Transverse colon (tissue), 4 donors: Measurements from ENCODE around the gene LRFN2. TPM values are rescaled to one million over a fixed set of nuclear protein-coding genes. Genes with fewer than 3 reads are reported as not detected.

ENCODE experiments used
- DNase-seq: peaks from one replicate; pipeline ENCODE4 v3.0.0-alpha.2; 2019
- H3K27ac ChIP-seq, 4 donors: fragments of 200-600 bp; sonication (generic); 2 replicates each; pipeline ENCODE4 v1.5.1; 2016 to 2018; ENCODE audit warnings: inconsistent platforms in 4 of 4
- H3K27me3 ChIP-seq: fragments of 200-600 bp; sonication (generic); 2 replicates; pipeline ENCODE4 v1.5.1; 2017; ENCODE audit warnings: inconsistent platforms
- H3K36me3 ChIP-seq, 4 donors: fragments of 200-600 bp; sonication (generic); 2 replicates each; pipeline ENCODE4 v1.5.1; 2017 to 2019; ENCODE audit warnings: inconsistent platforms in 4 of 4
- H3K4me1 ChIP-seq, 4 donors: fragments of 200-600 bp; sonication (generic); 2 replicates each; pipeline ENCODE4 v1.5.1; 2017 to 2020; ENCODE audit warnings: inconsistent platforms in 4 of 4
- H3K4me3 ChIP-seq, 4 donors: fragments of 200-600 bp; sonication (generic); 1 replicate in 1 of 4; 2 replicates in 3 of 4; pipeline versions ENCODE4 v1.5.1 to v1.6.1; 2017 to 2019; ENCODE audit warnings: inconsistent platforms in 4 of 4
- H3K9me3 ChIP-seq, 2 donors: fragments of 200-600 bp; sonication (generic); 2 replicates each; pipeline ENCODE4 v1.5.1; 2017 to 2019; ENCODE audit warnings: inconsistent platforms in 2 of 2
- CTCF ChIP-seq, 5 experiments: fragments of 200-600 bp in 3 of 5; fragments of 450-650 bp in 2 of 5; sonication (generic) in 3 of 5; IDR thresholded peaks; 1 replicate in 2 of 5; 2 replicates in 3 of 5; pipeline ENCODE4 v1.5.1; 2016 to 2017; ENCODE audit warnings: antibody characterized with exemption in 5 of 5, inconsistent platforms in 3 of 5, mild to moderate bottlenecking in 2 of 5, moderate library complexity in 1 of 5
- EP300 ChIP-seq: sonication (generic); formaldehyde crosslinking; IDR thresholded peaks from one replicate; pipeline ENCODE4 v1.6.1; 2017; ENCODE audit warnings: antibody characterized with exemption, low read depth
- POLR2A ChIP-seq: fragments of 450-650 bp; IDR thresholded peaks from one replicate; pipeline ENCODE4 v1.6.1; 2016; ENCODE audit warnings: antibody characterized with exemption, mild to moderate bottlenecking, moderate library complexity
- POLR2AphosphoS5 ChIP-seq, 3 donors: sonication (generic); formaldehyde crosslinking; IDR thresholded peaks; one replicate each; pipeline ENCODE4 v1.6.1; 2016; ENCODE audit warnings: antibody characterized with exemption in 3 of 3
- WGBS, 2 donors: methylation state at CpG; one replicate each; pipeline ENCODE4 v1.1.5; 2018; ENCODE audit warnings: low coverage in 1 of 2; 5-methylcytosine and 5-hydroxymethylcytosine counted together
- in situ Hi-C, 4 donors: fragments of 200-750 bp; cut with MboI; loops; one replicate each; pipeline versions ENCODE4 v1.15.0 to v1.15.1; 2017; ENCODE audit warnings: low sequenced_read_pairs in 3 of 4, low pct_ligation_motif_present in 1 of 4, low pct_unique_long_range_greater_than_20kb in 1 of 4
- intact Hi-C: fragments of 100-400 bp; cut with DNase I; formaldehyde crosslinking; loops from one replicate; pipeline ENCODE4 v1.15.1; 2023; ENCODE audit warnings: low total_unique reads
- total RNA-seq, 4 donors: library from RNA; depleted of rRNA; stranded (reverse); fragments of >200 nt; gene quantifications; one replicate each; pipeline ENCODE4 v1.1.0, GENCODE V29; 2016

The LRFN2 gene
- total RNA-seq, 4 donors from 2014 or later = 0.40 to 0.41 TPM; not detected in 2

GRCh38 chr6:40425192-40425919 lies 161.8 kb downstream of the LRFN2 start:
- in situ Hi-C loops = no loop called here

GRCh38 chr6:40422046-40422445 lies 165.1 kb downstream of the LRFN2 start:
- TF ChIP-seq CTCF (IDR thresholded peaks at IDR 0.05) (no peak), EP300 (no peak), POLR2AphosphoS5 (IDR thresholded peaks at IDR 0.05) (no peak), POLR2A (no peak)
- in situ Hi-C loops (no loop called here), intact Hi-C loops (no loop called here)
- WGBS, 2 donors = 41% methylated on average over 1 of the region's 1 CpG; no CpG with 5 or more reads in 1 of the 2 donors
- H3K4me3 ChIP-seq = no peak overlapping the region
- DNase-seq = no peak
- H3K4me1 ChIP-seq = no peaks in the 10 kb centered on the region
- H3K9me3 ChIP-seq = no peaks in the 10 kb centered on the region
- no peaks in the 10 kb centered on the region for H3K36me3 ChIP-seq
- H3K27me3 ChIP-seq = no peaks in the 10 kb centered on the region
- H3K27ac ChIP-seq = no peak overlapping the region

More at GRCh38 chr6:40425192-40425919, 161.8 kb downstream of the LRFN2 start:
- Histone ChIP-seq H3K27me3 (no peaks in the 10 kb centered on the region), H3K27ac (no peak overlapping the region), H3K9me3 (no peaks in the 10 kb centered on the region), H3K36me3 (no peaks in the 10 kb centered on the region), H3K4me3 (no peak overlapping the region), H3K4me1 (no peaks in the 10 kb centered on the region)
- DNase-seq = no peak
- no peak for TF ChIP-seq CTCF (IDR thresholded peaks at IDR 0.05)
- no peak for TF ChIP-seq EP300
- TF ChIP-seq POLR2AphosphoS5 (IDR thresholded peaks at IDR 0.05) = no peak
- TF ChIP-seq POLR2A = no peak
- intact Hi-C loops = no loop called here
- WGBS, 2 donors = 72 to 87% methylated on average over 2 to 4 of the region's 4 CpGs

- H3K36me3 ChIP-seq = no peaks in the 10 kb centered on the region
- in situ Hi-C loops = no loop called here
- TF ChIP-seq EP300 = no peak
- no peak for TF ChIP-seq POLR2AphosphoS5 (IDR thresholded peaks at IDR 0.05)
- TF ChIP-seq POLR2A = no peak
- no peak for TF ChIP-seq CTCF (IDR thresholded peaks at IDR 0.05)
- no peak overlapping the region for H3K4me3 ChIP-seq
- intact Hi-C loops = no loop called here
- DNase-seq = no peak
- H3K4me1 ChIP-seq = no peaks in the 10 kb centered on the region
- no peak overlapping the region for H3K27ac ChIP-seq
- H3K9me3 ChIP-seq = no peaks in the 10 kb centered on the region
- no peaks in the 10 kb centered on the region for H3K27me3 ChIP-seq
- WGBS, 2 donors = 85 to 100% methylated on average over 5 to 17 of the region's 17 CpGs
Observed at GRCh38 chr6:40419946-40420728, 167.0 kb downstream of the LRFN2 start.

GRCh38 chr6:40419377-40419776 lies 167.8 kb downstream of the LRFN2 start:
- intact Hi-C loops = no loop called here
- H3K36me3 ChIP-seq = no peaks in the 10 kb centered on the region
- WGBS, 2 donors = 91 to 100% methylated on average over 1 of the region's 1 CpG
- TF ChIP-seq CTCF (IDR thresholded peaks at IDR 0.05) (no peak), POLR2AphosphoS5 (IDR thresholded peaks at IDR 0.05) (no peak), POLR2A (no peak), EP300 (no peak)
- H3K9me3 ChIP-seq = no peaks in the 10 kb centered on the region
- no peak overlapping the region for H3K27ac ChIP-seq
- no peaks in the 10 kb centered on the region for H3K4me1 ChIP-seq
- in situ Hi-C loops = no loop called here
- no peak for DNase-seq
- no peaks in the 10 kb centered on the region for H3K27me3 ChIP-seq
- H3K4me3 ChIP-seq = no peak overlapping the region
